Natural killer cell (primary cell): ENCODE measurements around the gene GRIK1. TPM values are rescaled to one million over a fixed set of nuclear protein-coding genes. Genes with fewer than 3 reads are reported as not detected.

Experiments
- ATAC-seq, 3 donors: fragments of 150-1000 bp in 2 of 3; fragments of 200-7000 bp in 1 of 3; cut with Tn5 transposase; 1 replicate in 1 of 3; 2 replicates in 2 of 3; pipeline ENCODE4 v1.10.0; 2021; ENCODE audit warnings: mild to moderate bottlenecking in 2 of 3, moderate library complexity in 2 of 3
- DNase-seq, 2 donors: peaks; one replicate each; pipeline versions ENCODE4 v3.0.0 to v3.0.0-alpha.2; 2013 to 2021; ENCODE audit warnings: mixed read lengths in 1 of 2
- H3K27ac ChIP-seq: one replicate; pipeline ENCODE4 v1.5.1; 2013; ENCODE audit warnings: mild to moderate bottlenecking, low read length
- H3K27me3 ChIP-seq: one replicate; pipeline ENCODE4 v1.6.1; 2013; ENCODE audit warnings: low read length; ENCODE audit not compliant: control insufficient read depth, insufficient read depth
- H3K36me3 ChIP-seq: one replicate; pipeline ENCODE4 v1.6.1; 2013; ENCODE audit warnings: low read length; ENCODE audit not compliant: control insufficient read depth, insufficient read depth
- H3K4me1 ChIP-seq: one replicate; pipeline ENCODE4 v1.6.1; 2013; ENCODE audit warnings: low read length; ENCODE audit not compliant: control insufficient read depth, insufficient read depth
- H3K4me3 ChIP-seq: one replicate; pipeline ENCODE4 v1.5.1; 2013; ENCODE audit warnings: low read length
- H3K9me3 ChIP-seq: one replicate; pipeline ENCODE4 v1.6.1; 2013; ENCODE audit warnings: low read length; ENCODE audit not compliant: control insufficient read depth, insufficient read depth
- H3K27ac Mint-ChIP-seq, 2 donors: one replicate each; pipeline ENCODE4 v1.8.0; 2022; ENCODE audit warnings: mild to moderate bottlenecking in 2 of 2, mixed read lengths in 2 of 2, moderate library complexity in 1 of 2
- H3K27me3 Mint-ChIP-seq, 2 donors: one replicate each; pipeline ENCODE4 v1.8.0; 2022; ENCODE audit warnings: low read depth in 2 of 2, mixed read lengths in 2 of 2
- H3K36me3 Mint-ChIP-seq: one replicate; pipeline ENCODE4 v1.8.0; 2022; ENCODE audit warnings: mixed read lengths
- H3K4me1 Mint-ChIP-seq, 2 donors: one replicate each; pipeline ENCODE4 v1.8.0; 2022; ENCODE audit warnings: mixed read lengths in 2 of 2
- H3K4me3 Mint-ChIP-seq: one replicate; pipeline ENCODE4 v1.8.0; 2022; ENCODE audit warnings: mild to moderate bottlenecking, moderate library complexity, mixed read lengths
- H3K9me3 Mint-ChIP-seq, 2 donors: one replicate each; pipeline ENCODE4 v1.8.0; 2022; ENCODE audit warnings: mixed read lengths in 2 of 2
- WGBS: methylation state at CpG from one replicate; pipeline ENCODE4 v1.1.7; 2013; ENCODE audit warnings: missing lambda C conversion rate; ENCODE audit not compliant: insufficient coverage; 5-methylcytosine and 5-hydroxymethylcytosine counted together
- intact Hi-C: fragments of 100-400 bp; cut with micrococcal nuclease; formaldehyde crosslinking; loops from one replicate; pipeline ENCODE4 v1.14.2; 2022
- total RNA-seq, 4 donors: library from RNA; stranded (reverse); fragments of 120-200 nt in 1 of 4; gene quantifications; one replicate each; pipeline versions ENCODE4 v1.2.3 to v1.2.4, GENCODE V29; 2013 to 2022
- TF ChIP-seq, protein P1 (sequence below): fragments of 200-600 bp; IDR thresholded peaks from one replicate; pipeline ENCODE4 v1.8.0; 2022; ENCODE audit warnings: antibody characterized with exemption

Gene GRIK1
- total RNA-seq, 3 donors from 2014 or later (not counting 1 experiment from before 2014, with no cell fraction given) = not detected

DNA sequence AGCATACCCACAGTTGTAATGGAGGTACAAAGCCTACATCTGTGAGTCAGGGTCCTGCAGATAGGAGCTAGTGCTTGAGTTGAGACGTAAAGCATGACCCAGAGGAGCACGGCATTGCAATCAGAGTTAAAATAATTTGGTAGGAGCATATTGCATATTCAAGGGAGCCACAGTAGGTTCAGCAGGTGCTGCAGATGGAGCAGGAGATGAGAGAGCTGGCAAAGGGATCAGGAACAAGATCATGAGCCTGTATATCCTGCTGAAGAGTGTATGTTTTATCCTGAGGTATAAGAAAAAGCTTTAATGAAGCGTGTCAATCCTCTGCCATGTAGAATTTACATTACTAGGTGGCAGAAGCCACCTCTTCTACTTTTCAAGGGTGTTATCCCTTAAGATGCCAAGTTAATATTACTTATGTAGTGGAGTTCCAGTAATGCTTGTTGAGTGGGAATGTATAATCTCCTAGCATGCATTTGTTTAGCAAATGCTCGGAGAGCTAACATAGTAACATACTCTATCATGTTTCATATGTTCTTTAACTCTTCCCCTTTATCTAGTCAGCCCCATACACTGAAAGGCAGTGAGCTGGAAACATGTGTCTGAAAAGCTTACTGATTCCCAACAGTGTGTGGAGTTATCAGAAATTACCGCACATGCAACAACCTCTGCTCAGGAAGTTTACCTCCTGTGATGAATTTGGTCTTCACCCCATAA is 300.3 kb downstream of the GRIK1 start:
- Mint-ChIP-seq H3K27me3 (no peaks in the 10 kb centered on the region), H3K27ac (no peak overlapping the region), H3K9me3 (no peaks in the 10 kb centered on the region), H3K4me1 (no peaks in the 10 kb centered on the region), H3K4me3 (no peak overlapping the region), H3K36me3 (no peaks in the 10 kb centered on the region)
- ATAC-seq (no peak), DNase-seq (no peak)
- Histone ChIP-seq H3K4me1 (no peaks in the 10 kb centered on the region), H3K4me3 (no peak overlapping the region), H3K9me3 (peaks cover 3% of the 10 kb centered on the region), H3K27me3 (no peaks in the 10 kb centered on the region), H3K27ac (no peak overlapping the region), H3K36me3 (no peaks in the 10 kb centered on the region)
- intact Hi-C loops = no loop called here
- WGBS = 57% methylated on average over 4 of the region's 5 CpGs
- TF ChIP-seq, protein P1, sequence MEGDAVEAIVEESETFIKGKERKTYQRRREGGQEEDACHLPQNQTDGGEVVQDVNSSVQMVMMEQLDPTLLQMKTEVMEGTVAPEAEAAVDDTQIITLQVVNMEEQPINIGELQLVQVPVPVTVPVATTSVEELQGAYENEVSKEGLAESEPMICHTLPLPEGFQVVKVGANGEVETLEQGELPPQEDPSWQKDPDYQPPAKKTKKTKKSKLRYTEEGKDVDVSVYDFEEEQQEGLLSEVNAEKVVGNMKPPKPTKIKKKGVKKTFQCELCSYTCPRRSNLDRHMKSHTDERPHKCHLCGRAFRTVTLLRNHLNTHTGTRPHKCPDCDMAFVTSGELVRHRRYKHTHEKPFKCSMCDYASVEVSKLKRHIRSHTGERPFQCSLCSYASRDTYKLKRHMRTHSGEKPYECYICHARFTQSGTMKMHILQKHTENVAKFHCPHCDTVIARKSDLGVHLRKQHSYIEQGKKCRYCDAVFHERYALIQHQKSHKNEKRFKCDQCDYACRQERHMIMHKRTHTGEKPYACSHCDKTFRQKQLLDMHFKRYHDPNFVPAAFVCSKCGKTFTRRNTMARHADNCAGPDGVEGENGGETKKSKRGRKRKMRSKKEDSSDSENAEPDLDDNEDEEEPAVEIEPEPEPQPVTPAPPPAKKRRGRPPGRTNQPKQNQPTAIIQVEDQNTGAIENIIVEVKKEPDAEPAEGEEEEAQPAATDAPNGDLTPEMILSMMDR = no peak

DNA sequence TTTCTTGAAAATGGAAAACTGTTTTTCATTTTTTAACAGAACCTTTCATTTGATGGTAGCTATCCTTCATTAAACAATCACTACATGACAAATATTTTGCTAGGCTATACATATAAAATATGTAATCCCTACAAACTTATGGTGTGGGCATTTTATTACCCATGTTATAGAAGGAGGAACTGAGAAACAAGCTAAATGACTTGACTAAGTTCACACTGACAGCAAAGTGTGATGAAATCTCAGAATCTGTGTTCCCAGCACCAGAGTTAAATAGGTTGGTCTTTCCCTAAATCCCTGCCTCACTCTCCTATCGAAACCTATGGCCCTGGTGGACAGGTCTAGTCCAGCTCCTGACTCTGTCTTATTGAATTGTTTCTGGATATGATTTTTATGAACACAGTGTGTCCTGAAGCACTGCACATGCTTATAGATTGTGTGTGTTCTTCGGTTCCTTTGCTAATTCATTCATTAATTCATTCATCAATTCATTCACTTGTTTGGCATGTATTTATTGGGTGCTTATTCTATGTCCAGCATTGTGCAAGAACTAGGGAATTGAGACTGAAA is 301.0 kb downstream of the GRIK1 start:
- no peaks in the 10 kb centered on the region for H3K36me3 ChIP-seq
- DNase-seq (no peak), ATAC-seq (no peak)
- no peaks in the 10 kb centered on the region for H3K27me3 Mint-ChIP-seq
- H3K4me1 Mint-ChIP-seq = no peaks in the 10 kb centered on the region
- TF ChIP-seq, protein P1 = no peak
- 57% methylated on average over 1 of the region's 2 CpGs for WGBS
- intact Hi-C loops = no loop called here
- no peaks in the 10 kb centered on the region for H3K36me3 Mint-ChIP-seq
- H3K27ac ChIP-seq = no peak overlapping the region
- H3K4me3 Mint-ChIP-seq = no peak overlapping the region
- H3K27me3 ChIP-seq = no peaks in the 10 kb centered on the region
- H3K4me1 ChIP-seq = no peaks in the 10 kb centered on the region
- H3K9me3 ChIP-seq = peaks cover 3% of the 10 kb centered on the region
- H3K27ac Mint-ChIP-seq = no peak overlapping the region
- no peaks in the 10 kb centered on the region for H3K9me3 Mint-ChIP-seq
- no peak overlapping the region for H3K4me3 ChIP-seq

DNA sequence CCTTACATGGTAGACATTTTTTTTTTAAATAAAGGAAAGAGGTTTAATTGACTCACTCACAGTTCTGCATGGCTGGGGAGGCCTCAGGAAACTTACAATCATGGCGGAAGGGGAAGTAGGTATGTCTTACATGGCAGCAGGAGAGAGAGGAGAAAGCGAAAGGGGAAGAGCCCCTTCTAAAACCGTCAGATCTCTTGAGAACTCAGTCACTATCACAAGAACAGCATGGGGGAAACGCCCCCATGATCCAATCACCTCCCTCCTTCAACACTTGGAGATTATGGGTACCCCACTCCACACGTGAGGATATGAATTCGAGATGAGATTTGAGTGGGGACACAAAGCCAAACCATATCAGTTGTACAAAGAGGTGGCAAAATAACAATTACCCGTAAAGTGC is 301.7 kb downstream of the GRIK1 start:
- Mint-ChIP-seq H3K4me3 (no peak overlapping the region), H3K4me1 (no peaks in the 10 kb centered on the region), H3K9me3 (no peaks in the 10 kb centered on the region), H3K36me3 (no peaks in the 10 kb centered on the region), H3K27me3 (no peaks in the 10 kb centered on the region), H3K27ac (no peak overlapping the region)
- no peaks in the 10 kb centered on the region for H3K36me3 ChIP-seq
- no peak overlapping the region for H3K27ac ChIP-seq
- TF ChIP-seq, protein P1 = no peak
- no peaks in the 10 kb centered on the region for H3K27me3 ChIP-seq
- intact Hi-C loops = no loop called here
- peaks cover 3% of the 10 kb centered on the region for H3K9me3 ChIP-seq
- 68% methylated on average over 5 of the region's 7 CpGs for WGBS
- no peak for DNase-seq
- H3K4me1 ChIP-seq = no peaks in the 10 kb centered on the region
- ATAC-seq = no peak
- no peak overlapping the region for H3K4me3 ChIP-seq

DNA sequence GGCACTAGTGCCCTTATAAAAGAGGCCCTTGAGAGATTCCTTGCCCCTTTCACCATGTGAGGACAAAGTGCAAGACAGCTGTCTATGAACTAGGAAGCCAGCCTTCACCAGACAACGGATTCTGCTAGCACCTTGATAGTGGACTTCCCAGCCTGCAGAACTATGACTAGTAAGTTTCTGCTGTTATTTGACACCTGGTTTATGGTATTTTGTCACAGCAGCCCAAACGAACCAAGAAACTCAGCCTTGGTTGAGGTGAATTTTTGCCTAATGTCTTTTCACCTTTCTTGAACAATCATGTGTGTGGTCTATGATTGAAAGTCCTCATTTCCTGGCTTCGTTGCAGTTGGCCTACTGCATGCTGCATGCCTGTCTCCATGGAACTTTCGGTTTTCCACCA is 302.2 kb downstream of the GRIK1 start:
- 82% methylated on average over 4 of the region's 4 CpGs for WGBS
- no peaks in the 10 kb centered on the region for H3K9me3 Mint-ChIP-seq
- Histone ChIP-seq H3K4me3 (no peak overlapping the region), H3K9me3 (peaks cover 3% of the 10 kb centered on the region), H3K27me3 (no peaks in the 10 kb centered on the region), H3K4me1 (no peaks in the 10 kb centered on the region), H3K27ac (no peak overlapping the region), H3K36me3 (no peaks in the 10 kb centered on the region)
- no peaks in the 10 kb centered on the region for H3K4me1 Mint-ChIP-seq
- ATAC-seq (no peak), DNase-seq (no peak)
- H3K27me3 Mint-ChIP-seq = no peaks in the 10 kb centered on the region
- no peaks in the 10 kb centered on the region for H3K36me3 Mint-ChIP-seq
- intact Hi-C loops = no loop called here
- no peak overlapping the region for H3K27ac Mint-ChIP-seq
- TF ChIP-seq, protein P1 = no peak
- no peak overlapping the region for H3K4me3 Mint-ChIP-seq
